ENCODE data around the gene ADGRA3.

GRCh38 chr4:22480675-22481327 lies 35.1 kb downstream of the ADGRA3 start:
- TF ChIP-seq, protein P1, sequence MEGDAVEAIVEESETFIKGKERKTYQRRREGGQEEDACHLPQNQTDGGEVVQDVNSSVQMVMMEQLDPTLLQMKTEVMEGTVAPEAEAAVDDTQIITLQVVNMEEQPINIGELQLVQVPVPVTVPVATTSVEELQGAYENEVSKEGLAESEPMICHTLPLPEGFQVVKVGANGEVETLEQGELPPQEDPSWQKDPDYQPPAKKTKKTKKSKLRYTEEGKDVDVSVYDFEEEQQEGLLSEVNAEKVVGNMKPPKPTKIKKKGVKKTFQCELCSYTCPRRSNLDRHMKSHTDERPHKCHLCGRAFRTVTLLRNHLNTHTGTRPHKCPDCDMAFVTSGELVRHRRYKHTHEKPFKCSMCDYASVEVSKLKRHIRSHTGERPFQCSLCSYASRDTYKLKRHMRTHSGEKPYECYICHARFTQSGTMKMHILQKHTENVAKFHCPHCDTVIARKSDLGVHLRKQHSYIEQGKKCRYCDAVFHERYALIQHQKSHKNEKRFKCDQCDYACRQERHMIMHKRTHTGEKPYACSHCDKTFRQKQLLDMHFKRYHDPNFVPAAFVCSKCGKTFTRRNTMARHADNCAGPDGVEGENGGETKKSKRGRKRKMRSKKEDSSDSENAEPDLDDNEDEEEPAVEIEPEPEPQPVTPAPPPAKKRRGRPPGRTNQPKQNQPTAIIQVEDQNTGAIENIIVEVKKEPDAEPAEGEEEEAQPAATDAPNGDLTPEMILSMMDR (conservative IDR thresholded peaks at IDR 0.05; ENCODE audit: low read length) = no peak
- no peak for TF ChIP-seq EZH2phosphoT487 (IDR thresholded peaks at IDR 0.05; ENCODE audit: borderline replicate concordance, low read depth, low read length)

All from OCI-LY7 (cell line).